H1 (cell line): ENCODE data around the gene P3H3. TPM values are rescaled to one million over a fixed set of nuclear protein-coding genes. Genes with fewer than 3 reads are reported as not detected.
A peak's percentile ranks its signal among the peaks of the same experiment; 100 is the strongest.

ENCODE experiments used
- ASH2L ChIP-seq: fragments of 200-600, 300-600 bp; sonication (generic); IDR thresholded peaks from one replicate; pipeline ENCODE4 v1.7.1; 2017; ENCODE audit warnings: low read length
- BACH1 ChIP-seq: IDR thresholded peaks from 2 replicates; pipeline ENCODE4 v1.6.1; 2012; ENCODE audit warnings: low read length, improper control_type of control experiment
- CBX5 ChIP-seq: fragments of 300-800, 300-1000 bp; sonication (generic); IDR thresholded peaks from 2 replicates; pipeline ENCODE4 v1.7.1; 2016; ENCODE audit warnings: antibody characterized with exemption, low read length, low read depth
- CEBPB ChIP-seq: IDR thresholded peaks from 2 replicates; pipeline ENCODE4 v1.6.1; 2012; ENCODE audit warnings: low read depth, low read length
- CHD1 ChIP-seq: IDR thresholded peaks from 2 replicates; pipeline ENCODE4 v1.6.1; 2012; ENCODE audit warnings: low read depth, low read length, improper control_type of control experiment
- CHD2 ChIP-seq: IDR thresholded peaks from 2 replicates; pipeline ENCODE4 v1.6.1; 2012; ENCODE audit warnings: low read length, improper control_type of control experiment
- CTBP2 ChIP-seq: IDR thresholded peaks from 2 replicates; pipeline ENCODE4 v1.7.0; 2011; ENCODE audit warnings: borderline replicate concordance, mild to moderate bottlenecking, moderate library complexity, mixed read lengths, low read length; ENCODE audit not compliant: insufficient read depth, insufficient read length
- FOSL1 ChIP-seq: IDR thresholded peaks from 2 replicates; pipeline ENCODE4 v1.6.1; 2011; ENCODE audit warnings: mild to moderate bottlenecking, low read depth, low read length, moderate library complexity; ENCODE audit not compliant: insufficient read depth
- KDM5A ChIP-seq: fragments of 200-600 bp; IDR thresholded peaks from 2 replicates; pipeline ENCODE4 v1.7.1; 2012; ENCODE audit warnings: mild to moderate bottlenecking, low read length, inconsistent platforms, mixed read lengths
- PHF8 ChIP-seq: fragments of 200-600 bp; sonication (generic); conservative IDR thresholded peaks from 2 replicates; pipeline ENCODE4 v1.7.1; 2012; ENCODE audit warnings: low read depth, mild to moderate bottlenecking, inconsistent platforms, low read length, moderate library complexity
- POLR2A ChIP-seq, 2 experiments: IDR thresholded peaks; 1 replicate in 1 of 2; 2 replicates in 1 of 2; pipeline ENCODE4 v1.6.1; 2011; ENCODE audit warnings: low read depth in 2 of 2, low read length in 2 of 2, mild to moderate bottlenecking in 2 of 2; ENCODE audit errors: control extremely low read depth in 1 of 2
- POU5F1 ChIP-seq: IDR thresholded peaks from 2 replicates; pipeline ENCODE4 v1.6.1; 2011; ENCODE audit warnings: low read depth, mild to moderate bottlenecking, low read length, moderate library complexity
- RBBP5 ChIP-seq: IDR thresholded peaks from 2 replicates; pipeline ENCODE4 v1.7.1; 2012; ENCODE audit warnings: low read depth, mild to moderate bottlenecking, inconsistent platforms, low read length, moderate library complexity, borderline replicate concordance
- RNF2 ChIP-seq: fragments of 200-900, 300-1000 bp; sonication (generic); IDR thresholded peaks from 2 replicates; pipeline ENCODE4 v1.7.1; 2016; ENCODE audit warnings: borderline replicate concordance, low read depth, mild to moderate bottlenecking, antibody characterized with exemption, low read length; ENCODE audit not compliant: poor library complexity, severe bottlenecking; ENCODE audit errors: missing control alignments
- SP1 ChIP-seq: IDR thresholded peaks from 2 replicates; pipeline ENCODE4 v1.6.1; 2011; ENCODE audit warnings: low read depth, low read length
- SP4 ChIP-seq: IDR thresholded peaks from 2 replicates; pipeline ENCODE4 v1.6.1; 2012; ENCODE audit warnings: low read length, inconsistent platforms
- YY1 ChIP-seq: IDR thresholded peaks from 2 replicates; pipeline ENCODE4 v1.6.1; 2011; ENCODE audit warnings: low read depth, mild to moderate bottlenecking, low read length
- polyA plus RNA-seq, 7 experiments: library from polyadenylated mRNA; depleted of rRNA in 3 of 7; stranded (reverse) in 5 of 7; unstranded in 2 of 7; fragments of >200 nt in 5 of 7; fragments of 200-250 nt in 2 of 7; gene quantifications; 1 replicate in 5 of 7; 2 replicates in 1 of 7; 4 replicates in 1 of 7; pipeline versions ENCODE4 v1.2.1 to v1.2.3, GENCODE V29; 2011 to 2013; ENCODE audit warnings: missing spikeins in 2 of 7, mixed read lengths in 2 of 7
- total RNA-seq: library from RNA; stranded (reverse); fragmentation: NEBNext Ultra II Directional; extraction: Animal tissue kit (Norgen Biotek cat#: 25700); gene quantifications from 2 replicates; pipeline ENCODE4 v1.2.1, GENCODE V29; 2021
- TF ChIP-seq, protein P1 (sequence below): IDR thresholded peaks from 2 replicates; pipeline ENCODE4 v1.6.1; 2012; ENCODE audit warnings: low read length, inconsistent platforms
- TF ChIP-seq, protein P2 (sequence below): IDR thresholded peaks from 2 replicates; pipeline ENCODE4 v1.6.1; 2011; ENCODE audit warnings: low read depth, mild to moderate bottlenecking, low read length; ENCODE audit not compliant: insufficient read depth
- TF ChIP-seq, protein P3 (sequence below): IDR thresholded peaks from 2 replicates; pipeline ENCODE4 v1.6.1; 2012; ENCODE audit warnings: inconsistent platforms
- TF ChIP-seq, protein P4 (sequence below): IDR thresholded peaks from 2 replicates; pipeline ENCODE4 v1.6.1; 2011; ENCODE audit warnings: low read length, improper control_type of control experiment

Gene P3H3
- total and polyA plus RNA-seq, 2 of the 8 experiments (the other 6 are each of a cell fraction or from before 2014, with no cell fraction given): 22.9 to 43.5 TPM

DNA sequence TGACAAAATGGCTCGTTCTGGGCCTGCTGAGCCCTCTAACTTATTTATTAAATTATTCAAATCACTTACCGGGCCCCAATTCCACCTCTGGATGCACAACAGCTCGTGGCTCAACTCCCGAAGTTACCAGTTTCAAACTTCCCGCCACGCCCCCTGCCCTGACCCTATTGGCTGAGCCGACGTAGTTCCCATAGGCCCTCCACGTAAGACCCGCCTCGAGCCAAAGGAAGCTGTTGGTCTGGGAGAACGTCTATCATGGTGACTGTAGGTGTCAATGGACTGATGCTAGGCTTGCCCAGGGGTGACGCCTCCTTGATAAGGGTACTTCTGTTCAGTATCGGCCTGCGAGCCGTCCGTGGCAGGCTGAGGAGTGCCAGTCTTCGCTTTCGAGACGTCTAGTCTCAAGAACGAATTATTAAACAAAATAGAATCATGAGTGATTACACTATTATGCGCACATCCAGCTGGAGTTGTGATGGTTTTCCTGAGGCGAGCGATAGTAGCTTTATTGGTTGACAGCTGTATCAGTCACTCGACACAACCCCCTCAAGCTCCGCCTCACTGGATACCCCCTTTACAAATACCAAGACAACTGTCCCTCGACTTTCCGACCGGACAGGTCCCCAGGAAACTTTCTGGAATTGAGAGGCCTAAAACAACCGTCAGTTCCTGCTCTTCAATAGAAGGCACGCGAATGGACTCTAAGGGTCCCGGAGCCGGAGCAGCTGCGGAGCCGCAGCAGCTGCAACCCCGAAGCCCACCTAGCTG, 23.1 kb downstream of the P3H3 start, which contains the start of gene CDCA3 (continued):
- TF ChIP-seq, protein P1, sequence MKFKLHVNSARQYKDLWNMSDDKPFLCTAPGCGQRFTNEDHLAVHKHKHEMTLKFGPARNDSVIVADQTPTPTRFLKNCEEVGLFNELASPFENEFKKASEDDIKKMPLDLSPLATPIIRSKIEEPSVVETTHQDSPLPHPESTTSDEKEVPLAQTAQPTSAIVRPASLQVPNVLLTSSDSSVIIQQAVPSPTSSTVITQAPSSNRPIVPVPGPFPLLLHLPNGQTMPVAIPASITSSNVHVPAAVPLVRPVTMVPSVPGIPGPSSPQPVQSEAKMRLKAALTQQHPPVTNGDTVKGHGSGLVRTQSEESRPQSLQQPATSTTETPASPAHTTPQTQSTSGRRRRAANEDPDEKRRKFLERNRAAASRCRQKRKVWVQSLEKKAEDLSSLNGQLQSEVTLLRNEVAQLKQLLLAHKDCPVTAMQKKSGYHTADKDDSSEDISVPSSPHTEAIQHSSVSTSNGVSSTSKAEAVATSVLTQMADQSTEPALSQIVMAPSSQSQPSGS: peak; percentile 66; the same call in 1 of the 2 replicates
- TF ChIP-seq, protein P2, sequence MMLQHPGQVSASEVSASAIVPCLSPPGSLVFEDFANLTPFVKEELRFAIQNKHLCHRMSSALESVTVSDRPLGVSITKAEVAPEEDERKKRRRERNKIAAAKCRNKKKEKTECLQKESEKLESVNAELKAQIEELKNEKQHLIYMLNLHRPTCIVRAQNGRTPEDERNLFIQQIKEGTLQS: no peak
- TF ChIP-seq CHD1 (no peak), CBX5 (no peak), PHF8 (no peak), FOSL1 (no peak), CEBPB (no peak), CTBP2 (no peak), POLR2A (IDR thresholded peaks at IDR 0.05; ENCODE audit: control extremely low read depth in 1 of 2, low read depth in 2 of 2, low read length in 2 of 2) (peak in 1 of 2 experiments; percentile 24; a peak in 1 of 3 replicates), YY1 (no peak), POU5F1 (no peak), SP1 (peak; percentile 99), CHD2 (peak; percentile 93), RBBP5 (no peak), RNF2 (no peak), ASH2L (peak; percentile 68), BACH1 (no peak), SP4 (no peak; the same call in 1 of the 2 replicates), KDM5A (peak; percentile 80)
- TF ChIP-seq, protein P3, sequence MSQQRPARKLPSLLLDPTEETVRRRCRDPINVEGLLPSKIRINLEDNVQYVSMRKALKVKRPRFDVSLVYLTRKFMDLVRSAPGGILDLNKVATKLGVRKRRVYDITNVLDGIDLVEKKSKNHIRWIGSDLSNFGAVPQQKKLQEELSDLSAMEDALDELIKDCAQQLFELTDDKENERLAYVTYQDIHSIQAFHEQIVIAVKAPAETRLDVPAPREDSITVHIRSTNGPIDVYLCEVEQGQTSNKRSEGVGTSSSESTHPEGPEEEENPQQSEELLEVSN: peak; percentile 87
- TF ChIP-seq, protein P4, sequence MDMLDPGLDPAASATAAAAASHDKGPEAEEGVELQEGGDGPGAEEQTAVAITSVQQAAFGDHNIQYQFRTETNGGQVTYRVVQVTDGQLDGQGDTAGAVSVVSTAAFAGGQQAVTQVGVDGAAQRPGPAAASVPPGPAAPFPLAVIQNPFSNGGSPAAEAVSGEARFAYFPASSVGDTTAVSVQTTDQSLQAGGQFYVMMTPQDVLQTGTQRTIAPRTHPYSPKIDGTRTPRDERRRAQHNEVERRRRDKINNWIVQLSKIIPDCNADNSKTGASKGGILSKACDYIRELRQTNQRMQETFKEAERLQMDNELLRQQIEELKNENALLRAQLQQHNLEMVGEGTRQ: no peak
